Pancreas (tissue), 10 donors: Measurements from ENCODE around the gene VWC2L. TPM values are rescaled to one million over a fixed set of nuclear protein-coding genes. Genes with fewer than 3 reads are reported as not detected.

Experiments
- ATAC-seq, 4 donors: fragments of 200-7000 bp; cut with Tn5 transposase; one replicate each; pipeline versions ENCODE4 v1.8.0 to v1.9.1; 2020; ENCODE audit warnings: mild to moderate bottlenecking in 4 of 4, moderate library complexity in 4 of 4
- DNase-seq, 6 donors: peaks; one replicate each; pipeline ENCODE4 v3.0.0-alpha.2; 2020
- FAIRE-seq: peaks from 2 replicates; lab custom pipeline; 2012; peaks lifted over from hg19 to GRCh38; lab: Jason Lieb, UNC
- H3K27ac ChIP-seq, 4 donors: fragments of 200-600 bp; sonication (generic); 1 replicate in 3 of 4; 2 replicates in 1 of 4; pipeline versions ENCODE4 v1.5.0 to v1.8.0; 2020
- H3K27me3 ChIP-seq, 4 donors: fragments of 200-600 bp; one replicate each; pipeline ENCODE4 v1.8.0; 2021
- H3K36me3 ChIP-seq, 3 donors: fragments of 200-600 bp; sonication (generic) in 1 of 3; one replicate each; pipeline versions ENCODE4 v1.5.0 to v1.8.0; 2020 to 2021
- H3K4me1 ChIP-seq, 3 donors: fragments of 200-600 bp; one replicate each; pipeline ENCODE4 v1.8.0; 2021
- H3K4me3 ChIP-seq, 4 donors: fragments of 200-600 bp; sonication (generic) in 2 of 4; one replicate each; pipeline versions ENCODE4 v1.5.0 to v1.8.0; 2020 to 2021
- H3K9me3 ChIP-seq, 4 donors: fragments of 200-600 bp; one replicate each; pipeline ENCODE4 v1.8.0; 2021
- WGBS, 2 donors: extraction: QIAGEN DNeasy Blood & Tissue Kit; methylation state at CpG; one replicate each; pipeline ENCODE4 v1.1.7; 2013; 5-methylcytosine and 5-hydroxymethylcytosine counted together
- intact Hi-C, 3 donors: fragments of 100-400 bp; cut with DNase I; formaldehyde crosslinking; loops; one replicate each; pipeline versions ENCODE4 v1.11.1 to v1.14.2; 2022
- polyA plus RNA-seq, 2 donors: library from polyadenylated mRNA; stranded (reverse); fragments of 200-250 nt; gene quantifications; one replicate each; pipeline ENCODE4 v1.2.3, GENCODE V29; 2013
- total RNA-seq, 6 donors: library from RNA; stranded (reverse); fragmentation: NEBNext Ultra II Directional in 4 of 6; extraction: Animal tissue kit (Norgen Biotek cat#: 25700) in 4 of 6; gene quantifications; one replicate each; pipeline versions ENCODE4 v1.2.1 to v1.2.4, GENCODE V29; 2021 to 2023
- TF ChIP-seq, protein P1 (sequence below), 4 donors: fragments of 200-600 bp; sonication (generic) in 3 of 4; IDR thresholded peaks; one replicate each; pipeline versions ENCODE4 v1.5.0 to v1.8.0; 2021; ENCODE audit warnings: antibody characterized with exemption in 4 of 4
- donor health status: healthy with polysubstance abuse.
- donor health status: DM: no; HTN: no; CAD: no; lungs with moderate emphysema.
- donor health status: DM: no; HTN: no; CAD: no.
- donor health status: control.
- donor health status: control.
- donor health status: Bipolar disorder and iron deficiency.
- donor health status: DM: yes; HTN: yes; CAD: no.
- donor health status: DM: no; HTN: no; CAD: no.
- donor health status: DM: no; HTN: no; CAD: no.
- donor health status: DM: yes; HTN: yes; CAD: no.

Gene VWC2L
- total and polyA plus RNA-seq, 8 donors: 0.08 to 0.12 (median 0.09) TPM; not detected in 4

DNA sequence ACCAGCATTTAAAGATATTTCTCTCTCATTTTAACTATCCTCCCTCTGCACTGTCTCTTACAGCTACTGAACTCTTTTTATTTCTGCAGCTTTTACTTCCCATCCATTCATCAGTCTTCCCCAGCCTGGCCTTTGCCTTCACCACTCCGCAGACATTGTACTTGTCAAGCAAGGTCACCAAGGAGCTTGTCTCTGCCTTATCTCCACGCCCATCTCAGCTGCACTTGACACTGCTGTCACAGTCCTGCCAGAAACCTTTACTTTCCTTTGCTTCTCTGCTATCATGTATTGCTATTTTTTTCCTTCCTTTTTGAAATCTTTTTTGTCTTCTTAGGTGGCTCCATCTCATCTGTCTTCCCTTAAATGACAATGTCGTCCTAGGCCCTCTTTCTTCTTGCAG, 147.0 kb downstream of the VWC2L start:
- ATAC-seq: no peak
- Histone ChIP-seq H3K27ac (no peak overlapping the region), H3K9me3 (no peaks in the 10 kb centered on the region), H3K27me3 (no peaks in the 10 kb centered on the region), H3K4me3 (no peak overlapping the region), H3K4me1 (no peaks in the 10 kb centered on the region), H3K36me3 (no peaks in the 10 kb centered on the region)
- FAIRE-seq: no peak
- TF ChIP-seq, protein P1, sequence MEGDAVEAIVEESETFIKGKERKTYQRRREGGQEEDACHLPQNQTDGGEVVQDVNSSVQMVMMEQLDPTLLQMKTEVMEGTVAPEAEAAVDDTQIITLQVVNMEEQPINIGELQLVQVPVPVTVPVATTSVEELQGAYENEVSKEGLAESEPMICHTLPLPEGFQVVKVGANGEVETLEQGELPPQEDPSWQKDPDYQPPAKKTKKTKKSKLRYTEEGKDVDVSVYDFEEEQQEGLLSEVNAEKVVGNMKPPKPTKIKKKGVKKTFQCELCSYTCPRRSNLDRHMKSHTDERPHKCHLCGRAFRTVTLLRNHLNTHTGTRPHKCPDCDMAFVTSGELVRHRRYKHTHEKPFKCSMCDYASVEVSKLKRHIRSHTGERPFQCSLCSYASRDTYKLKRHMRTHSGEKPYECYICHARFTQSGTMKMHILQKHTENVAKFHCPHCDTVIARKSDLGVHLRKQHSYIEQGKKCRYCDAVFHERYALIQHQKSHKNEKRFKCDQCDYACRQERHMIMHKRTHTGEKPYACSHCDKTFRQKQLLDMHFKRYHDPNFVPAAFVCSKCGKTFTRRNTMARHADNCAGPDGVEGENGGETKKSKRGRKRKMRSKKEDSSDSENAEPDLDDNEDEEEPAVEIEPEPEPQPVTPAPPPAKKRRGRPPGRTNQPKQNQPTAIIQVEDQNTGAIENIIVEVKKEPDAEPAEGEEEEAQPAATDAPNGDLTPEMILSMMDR (IDR thresholded peaks at IDR 0.05): no peak
- no peak for DNase-seq
- intact Hi-C loops: no loop called here
- WGBS, 2 donors: 47 to 49% methylated on average over 3 of the region's 3 CpGs

DNA sequence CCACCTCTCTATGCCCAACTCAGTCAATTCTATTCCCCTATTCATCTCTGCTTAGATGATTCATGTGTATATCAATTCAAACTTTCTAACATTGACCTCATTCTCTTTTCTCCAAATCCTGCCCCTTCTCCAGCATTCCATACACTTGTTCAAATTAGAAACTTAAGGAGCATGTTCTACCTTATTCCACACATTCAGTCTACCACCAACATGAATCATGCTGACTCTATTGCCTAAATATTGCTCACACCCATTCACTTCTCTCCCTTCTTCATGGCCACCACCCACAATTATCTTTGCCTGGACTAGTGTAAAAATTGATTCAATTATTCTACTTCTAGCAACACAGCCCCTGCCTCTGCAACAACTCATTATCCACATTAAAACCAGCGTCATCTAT, 147.5 kb downstream of the VWC2L start:
- 62 to 84% methylated on average over 1 of the region's 1 CpG for WGBS, 2 donors
- TF ChIP-seq, protein P1 (IDR thresholded peaks at IDR 0.05): no peak
- Histone ChIP-seq H3K4me1 (no peaks in the 10 kb centered on the region), H3K9me3 (no peaks in the 10 kb centered on the region), H3K36me3 (no peaks in the 10 kb centered on the region), H3K4me3 (no peak overlapping the region), H3K27me3 (no peaks in the 10 kb centered on the region), H3K27ac (no peak overlapping the region)
- DNase-seq: no peak
- intact Hi-C loops: no loop called here
- FAIRE-seq: no peak
- no peak for ATAC-seq

DNA sequence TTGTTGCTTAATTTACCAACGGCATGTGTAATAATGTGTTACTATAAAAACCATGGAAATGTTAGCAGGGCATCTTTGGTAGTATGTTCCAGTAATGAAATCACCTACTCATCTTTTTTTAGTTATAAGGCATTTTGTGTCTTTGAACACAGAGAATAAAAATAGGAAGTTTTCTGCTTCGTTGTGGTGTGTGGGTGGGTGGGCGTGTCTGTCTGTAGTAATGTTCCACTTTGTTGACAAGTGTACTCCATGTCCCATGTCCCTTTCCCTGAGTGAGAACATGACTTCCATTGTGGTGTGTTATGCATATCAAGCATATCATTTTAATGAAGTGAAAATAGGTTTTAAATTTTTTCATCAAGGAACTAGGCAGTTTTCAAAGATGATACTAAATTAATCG, 149.3 kb downstream of the VWC2L start:
- DNase-seq (no peak), ATAC-seq (no peak), FAIRE-seq (no peak)
- no peaks in the 10 kb centered on the region for H3K36me3 ChIP-seq
- H3K27ac ChIP-seq: no peak overlapping the region
- intact Hi-C loops: no loop called here
- H3K9me3 ChIP-seq: no peaks in the 10 kb centered on the region
- H3K4me3 ChIP-seq: no peak overlapping the region
- TF ChIP-seq, protein P1 (IDR thresholded peaks at IDR 0.05): no peak
- WGBS, 2 donors: 62 to 79% methylated on average over 4 of the region's 4 CpGs
- no peaks in the 10 kb centered on the region for H3K27me3 ChIP-seq
- no peaks in the 10 kb centered on the region for H3K4me1 ChIP-seq

DNA sequence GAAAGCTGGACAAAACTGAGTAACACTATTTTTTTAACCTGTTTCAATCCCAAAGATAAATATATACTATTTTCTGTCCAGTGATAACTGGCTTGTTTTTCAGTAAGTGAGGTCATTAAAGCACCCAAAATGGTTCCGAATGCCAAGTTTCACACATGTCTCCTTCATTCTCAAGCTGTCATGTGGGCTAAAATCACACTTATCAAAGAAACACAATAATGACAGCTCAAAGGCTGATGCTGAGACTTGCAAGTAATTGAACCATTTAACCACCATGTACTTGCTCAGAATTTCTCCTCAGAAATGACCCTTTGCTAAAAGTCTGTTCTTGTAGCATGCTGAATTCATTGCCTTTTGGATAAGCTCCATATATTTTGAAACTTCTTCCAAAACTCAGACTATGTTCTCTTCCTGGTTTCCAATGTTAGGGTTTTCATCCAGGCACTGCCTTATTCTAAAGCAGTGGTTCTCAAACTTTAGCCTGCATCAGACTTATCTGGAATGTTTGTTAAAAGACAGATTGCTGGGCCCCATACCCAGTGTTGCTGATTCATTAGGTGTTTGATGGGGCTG, 149.8 kb downstream of the VWC2L start:
- H3K4me1 ChIP-seq: no peaks in the 10 kb centered on the region
- 78 to 87% methylated on average over 1 of the region's 1 CpG for WGBS, 2 donors
- H3K36me3 ChIP-seq: no peaks in the 10 kb centered on the region
- intact Hi-C loops: no loop called here
- H3K4me3 ChIP-seq: no peak overlapping the region
- no peak overlapping the region for H3K27ac ChIP-seq
- DNase-seq (no peak), ATAC-seq (no peak), FAIRE-seq (no peak)
- TF ChIP-seq, protein P1 (IDR thresholded peaks at IDR 0.05): no peak
- H3K27me3 ChIP-seq: no peaks in the 10 kb centered on the region
- no peaks in the 10 kb centered on the region for H3K9me3 ChIP-seq

DNA sequence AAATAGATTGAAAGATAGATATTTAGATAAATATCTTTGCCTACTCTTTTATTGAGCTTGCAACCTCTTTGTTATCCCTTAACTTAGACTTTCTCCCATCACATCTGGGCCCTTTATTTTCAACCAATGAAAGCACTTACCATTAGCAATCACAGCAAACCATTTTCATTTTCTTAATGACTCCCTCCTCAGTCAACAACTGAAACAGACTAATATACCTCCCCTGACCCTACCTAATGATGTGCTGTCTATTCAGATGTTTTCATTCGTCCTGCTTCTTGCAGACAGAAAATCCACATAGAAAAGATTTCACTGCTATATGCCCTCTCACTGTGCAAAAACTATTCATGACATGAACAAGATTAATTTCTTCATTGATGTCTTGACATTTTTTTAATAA, 154.4 kb downstream of the VWC2L start:
- intact Hi-C loops: no loop called here
- FAIRE-seq: no peak
- H3K9me3 ChIP-seq: no peaks in the 10 kb centered on the region
- no peak overlapping the region for H3K27ac ChIP-seq
- 43 to 64% methylated on average over 1 of the region's 1 CpG for WGBS, 2 donors
- H3K36me3 ChIP-seq: no peaks in the 10 kb centered on the region
- H3K4me3 ChIP-seq: no peak overlapping the region
- DNase-seq: no peak
- TF ChIP-seq, protein P1 (IDR thresholded peaks at IDR 0.05): no peak
- no peaks in the 10 kb centered on the region for H3K4me1 ChIP-seq
- ATAC-seq: no peak
- H3K27me3 ChIP-seq: no peaks in the 10 kb centered on the region
